HG02588 (cell line): ENCODE results near the gene HOXB8.

Experiments
- ATAC-seq: cut with Tn5 transposase; IDR thresholded peaks from one replicate; pipeline ENCODE4 v1.9.1; 2021; ENCODE audit warnings: mild to moderate bottlenecking, moderate library complexity; ENCODE audit not compliant: unreplicated experiment

The HOXB8 gene

DNA sequence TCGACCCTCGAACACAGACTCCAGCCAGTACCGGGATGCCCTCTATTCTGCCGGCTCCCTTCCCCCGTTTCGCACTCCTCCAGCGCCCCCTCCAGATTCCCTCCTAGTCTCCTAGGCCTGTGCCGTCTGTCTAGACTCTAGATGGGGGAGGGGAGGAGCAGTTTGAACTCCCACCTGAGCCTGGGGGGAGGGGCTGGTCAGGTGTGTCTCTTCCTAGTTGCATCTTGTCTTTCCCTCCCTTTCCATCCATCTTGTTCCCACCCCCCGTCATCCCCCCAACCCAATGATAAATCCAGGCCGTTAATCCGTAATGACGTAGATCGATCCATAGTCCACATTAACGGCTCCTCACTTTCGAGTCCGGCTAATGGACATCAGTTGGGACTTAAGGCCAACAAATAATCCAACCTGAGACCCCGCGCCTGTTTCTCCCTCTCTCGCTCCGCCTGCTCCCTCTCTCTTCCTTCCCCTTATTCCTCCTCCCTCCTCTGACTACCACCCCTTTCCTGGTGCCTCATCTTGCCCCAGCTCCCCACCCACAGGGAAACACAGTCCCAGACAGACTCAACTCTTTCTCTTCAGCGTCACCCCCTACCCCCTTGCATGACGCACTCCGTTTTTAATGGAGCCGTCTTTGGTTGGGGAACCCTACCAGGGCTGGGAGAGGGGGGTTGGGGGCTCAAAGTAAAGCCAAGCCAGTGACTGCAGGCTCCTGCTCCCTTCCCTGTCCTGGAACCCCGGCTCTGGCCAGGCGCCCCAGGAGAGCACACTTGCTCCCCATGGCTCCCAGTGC is 18.2 kb downstream of the HOXB8 start:
- no peak for ATAC-seq

DNA sequence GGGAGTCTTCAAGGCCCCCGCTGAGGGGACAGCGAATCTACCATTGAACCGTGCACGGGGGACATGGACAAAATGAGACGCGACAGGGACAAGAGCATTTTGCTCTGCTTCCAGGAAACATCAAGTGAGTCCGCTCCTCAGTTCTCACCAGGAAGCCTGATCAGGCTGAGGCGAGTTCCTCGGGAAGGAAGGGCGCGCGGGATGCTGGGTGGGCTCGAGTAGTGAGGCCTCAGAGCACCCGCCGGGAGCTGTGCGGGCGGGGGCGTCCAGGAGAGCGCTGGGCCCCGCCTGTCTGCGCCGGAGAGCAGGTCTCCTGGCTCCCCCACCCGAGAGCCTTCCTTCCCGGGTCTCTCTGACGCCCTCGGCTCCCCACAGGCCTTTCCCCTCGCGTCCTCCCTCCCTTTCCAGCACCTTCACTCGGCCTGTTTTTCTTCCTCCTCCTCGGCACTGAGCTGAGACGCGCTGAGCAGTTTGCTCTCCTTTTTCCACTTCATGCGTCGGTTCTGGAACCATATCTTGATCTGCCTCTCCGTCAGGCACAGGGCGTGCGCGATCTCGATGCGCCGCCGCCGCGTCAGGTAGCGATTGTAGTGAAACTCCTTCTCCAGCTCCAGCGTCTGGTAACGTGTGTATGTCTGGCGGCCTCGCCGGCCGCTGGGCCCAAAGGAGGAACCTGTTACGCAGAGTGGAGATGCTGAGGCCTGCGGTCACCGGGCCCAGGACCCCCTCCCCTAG is 18.9 kb downstream of the HOXB8 start:
- ATAC-seq = no peak

DNA sequence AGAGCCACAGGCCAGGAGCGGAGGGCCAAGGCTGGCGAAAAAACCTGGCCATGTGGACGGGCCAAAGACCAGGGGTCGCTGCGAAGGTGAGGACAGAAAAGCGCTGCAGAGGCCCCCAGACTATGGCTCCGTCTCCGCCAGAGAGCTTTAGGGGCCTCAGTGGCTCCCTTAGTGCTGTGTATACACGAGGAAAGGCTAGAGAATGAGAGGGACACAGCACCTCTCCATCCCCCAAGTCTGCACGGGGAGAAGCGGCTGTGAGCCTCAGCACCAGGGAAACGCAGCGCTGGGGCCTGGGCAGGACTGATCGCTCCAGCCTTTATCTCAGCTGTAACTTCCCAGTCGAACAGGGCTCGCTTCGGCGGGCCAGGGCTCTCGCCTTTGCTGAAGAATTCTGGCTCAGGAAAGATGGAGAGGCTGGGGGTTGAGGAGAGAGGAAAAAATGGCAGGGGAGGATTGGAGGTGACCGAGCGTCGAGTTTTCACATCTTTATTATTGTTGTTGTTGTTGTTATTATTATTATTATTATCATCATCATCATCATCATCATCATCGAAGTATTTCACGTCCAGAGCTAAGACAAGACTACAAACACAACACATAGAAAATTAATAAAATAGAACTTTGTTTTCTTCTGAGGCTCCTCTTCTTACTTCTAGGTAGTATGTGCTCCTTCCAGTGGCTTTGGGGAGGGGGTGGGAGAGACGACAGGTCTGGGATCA is 19.7 kb downstream of the HOXB8 start:
- ATAC-seq = no peak

DNA sequence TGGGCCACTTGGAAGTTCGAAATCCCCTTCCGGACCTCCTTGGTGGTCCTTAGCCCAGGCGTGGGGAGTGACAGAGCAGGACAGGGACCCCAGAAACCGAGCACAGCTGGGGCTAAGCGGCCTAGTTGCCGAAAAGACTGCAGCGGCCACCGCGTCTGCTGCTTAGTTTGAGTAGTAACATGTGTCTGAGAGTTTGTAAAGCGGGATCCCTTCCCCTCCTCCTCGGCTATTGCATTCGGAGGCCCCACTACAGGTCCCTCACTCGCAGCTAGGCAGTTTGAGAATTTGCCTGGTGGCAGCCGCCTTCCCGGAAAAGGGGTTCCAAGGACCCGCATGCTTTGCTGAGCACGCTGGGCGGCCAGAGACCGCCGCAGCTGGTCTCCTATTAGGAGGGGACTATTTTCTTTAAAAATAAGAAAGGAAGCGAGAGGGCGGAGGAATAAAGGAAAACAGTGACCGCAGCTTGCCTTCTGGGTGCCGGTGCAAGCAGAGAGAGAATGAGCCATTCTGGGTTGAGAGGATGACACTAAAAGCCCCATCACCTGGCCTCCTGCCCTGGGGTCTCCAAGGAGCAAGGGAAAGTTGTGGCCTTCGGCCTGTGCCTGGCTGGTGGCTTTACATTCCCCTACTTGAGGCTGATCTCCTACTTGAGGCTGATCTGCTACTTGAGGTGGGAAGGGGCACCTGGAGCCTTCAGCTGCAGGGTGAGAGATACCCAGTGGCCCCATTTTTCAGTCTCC is 20.4 kb downstream of the HOXB8 start:
- ATAC-seq = no peak

DNA sequence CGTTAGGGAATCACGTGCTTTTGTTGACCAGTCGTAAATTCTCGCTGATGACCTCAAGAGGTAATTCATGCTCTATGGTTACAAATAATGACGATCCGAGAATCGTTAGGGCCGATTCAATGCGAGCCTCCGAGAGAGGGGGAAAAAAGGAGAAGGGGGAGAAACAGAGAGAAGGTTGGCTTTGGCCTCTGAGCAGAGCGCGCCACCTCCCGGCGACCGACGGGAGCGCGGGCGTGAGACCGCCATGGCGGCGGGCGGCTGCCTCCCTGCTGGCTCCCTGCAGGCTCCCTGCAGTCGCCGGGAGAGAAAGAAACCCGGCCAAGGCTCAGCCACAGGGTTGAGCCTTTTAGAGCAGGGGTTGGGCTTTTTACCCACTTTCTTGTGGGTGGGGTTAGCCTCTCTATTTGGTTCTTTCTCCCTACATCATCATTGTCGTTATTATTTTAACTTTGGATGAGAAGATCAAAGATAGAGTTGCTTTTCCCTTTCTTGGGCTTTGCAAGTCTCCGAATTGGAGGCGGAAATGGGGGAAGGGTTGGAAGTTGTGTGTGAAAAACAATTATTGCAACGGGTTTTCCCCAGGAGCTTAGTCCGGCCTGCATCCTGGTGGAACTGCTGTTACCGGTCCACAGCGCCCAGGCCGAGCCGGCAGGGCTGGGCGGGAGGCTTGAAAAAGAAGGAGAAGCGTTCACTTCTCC is 21.1 kb downstream of the HOXB8 start:
- no peak for ATAC-seq

DNA sequence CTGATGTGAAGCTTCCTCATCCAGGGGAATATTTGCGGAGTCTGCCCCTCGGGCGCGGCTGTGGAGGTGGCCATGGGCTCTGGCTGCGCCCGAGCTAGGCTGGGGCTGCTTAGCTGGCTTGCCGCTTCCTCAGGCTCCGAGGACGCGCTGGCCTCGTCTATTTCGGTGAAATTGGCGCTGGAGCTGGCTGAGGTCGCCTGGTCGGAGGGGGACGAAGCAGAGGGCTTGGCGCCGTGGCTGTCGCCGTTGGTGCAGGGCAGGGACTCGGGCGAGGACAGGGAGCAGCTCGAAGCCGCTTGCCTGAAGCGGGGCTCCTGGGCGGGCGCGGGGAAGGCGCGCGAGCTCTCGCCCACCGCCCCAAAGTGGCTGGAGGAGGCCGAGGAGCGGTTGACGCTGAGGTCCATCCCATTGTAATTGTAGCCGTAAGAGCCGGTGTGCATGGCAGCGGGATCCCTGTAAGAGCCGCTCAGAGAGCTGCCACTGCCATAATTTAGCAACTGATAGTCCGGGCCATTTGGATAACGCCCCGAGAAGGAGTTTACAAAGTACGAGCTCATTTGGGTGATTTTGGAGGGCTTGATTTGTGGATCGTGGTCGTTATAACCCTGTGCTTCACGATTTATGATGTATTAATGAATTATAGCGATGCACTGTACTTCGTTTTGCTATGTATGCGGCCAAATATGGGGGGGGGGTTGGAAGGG is 21.8 kb downstream of the HOXB8 start, which contains the start of gene HOXB5:
TSS of gene HOXB5 (minus strand) at position 654 of the 704 bp plus-strand sequence. CDS start at position 557, 97 bp downstream.
- ATAC-seq = no peak

DNA sequence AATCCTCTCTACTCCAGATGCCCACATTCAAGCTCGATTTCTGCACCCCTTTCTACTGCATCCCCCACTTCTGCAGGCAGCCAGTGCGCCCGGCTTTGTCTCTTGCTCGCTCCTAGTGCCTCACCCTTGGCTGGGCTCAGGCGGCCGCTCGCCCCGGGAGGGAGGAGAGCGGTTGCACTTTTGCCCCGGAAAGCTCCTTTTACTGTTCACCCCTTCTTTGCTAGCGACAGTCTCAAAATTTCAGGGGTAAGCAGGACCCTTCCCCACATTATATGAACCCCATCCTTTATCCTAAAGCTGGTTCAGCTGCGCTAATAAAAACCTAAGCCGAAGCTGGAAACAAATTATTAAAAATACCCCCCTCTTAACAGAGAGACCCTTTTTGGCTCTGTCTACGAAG is 22.5 kb downstream of the HOXB8 start:
- no peak for ATAC-seq

DNA sequence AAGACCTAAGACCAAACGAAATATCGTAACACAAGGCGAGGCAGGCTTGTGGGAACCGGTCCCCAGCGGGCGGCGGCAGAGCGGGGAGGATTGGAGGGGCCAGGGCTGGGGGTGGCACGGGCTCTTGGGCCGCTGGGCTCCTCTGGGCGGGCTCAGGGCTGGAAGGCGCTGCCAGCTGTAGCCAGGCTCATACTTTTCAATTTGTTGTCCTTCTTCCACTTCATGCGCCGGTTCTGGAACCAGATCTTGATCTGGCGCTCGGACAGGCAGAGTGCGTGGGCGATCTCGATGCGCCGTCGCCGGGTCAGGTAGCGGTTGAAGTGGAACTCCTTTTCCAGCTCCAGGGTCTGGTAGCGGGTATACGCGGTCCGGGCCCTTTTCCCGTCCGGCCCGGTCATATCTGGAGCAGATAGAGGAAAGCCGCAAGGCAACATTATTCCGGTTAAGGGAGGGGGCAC is 23.0 kb downstream of the HOXB8 start:
- no peak for ATAC-seq

DNA sequence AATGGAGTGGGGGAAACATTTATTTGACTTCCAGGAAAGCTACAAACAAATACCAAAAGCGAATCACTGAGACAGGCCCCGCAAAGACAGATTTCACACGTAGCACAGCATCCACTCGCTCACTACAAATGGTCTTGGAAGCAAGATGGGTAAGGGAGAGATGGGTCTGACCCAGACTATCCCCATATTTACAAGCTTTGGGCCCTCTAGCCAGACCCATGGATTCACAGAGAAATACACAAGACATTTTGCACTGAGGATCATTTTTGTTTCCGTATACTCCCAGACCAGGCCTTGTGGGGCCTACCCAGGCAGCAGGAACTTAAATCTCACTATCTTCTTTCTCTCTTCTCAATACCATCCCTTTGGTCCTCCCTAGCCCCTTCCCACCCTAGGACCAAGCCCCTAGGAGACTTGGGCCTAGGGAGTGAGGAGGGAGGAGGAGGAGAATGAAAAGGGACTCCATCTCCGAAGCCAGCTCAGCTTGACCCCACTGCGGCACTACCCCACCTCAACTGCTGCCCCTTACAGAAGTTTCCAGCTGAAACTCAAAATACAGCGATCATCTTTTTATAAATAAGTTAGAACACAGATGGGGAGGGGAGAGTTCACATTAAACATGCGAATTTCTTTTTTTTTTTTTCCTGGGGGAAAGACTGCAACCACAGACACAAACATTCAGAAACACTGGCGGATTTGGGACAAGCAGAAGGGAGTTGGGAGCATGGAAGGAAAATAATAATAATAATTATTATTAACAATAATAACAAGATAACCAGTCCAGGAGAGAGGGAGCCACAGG is 23.6 kb downstream of the HOXB8 start:
- ATAC-seq = no peak

DNA sequence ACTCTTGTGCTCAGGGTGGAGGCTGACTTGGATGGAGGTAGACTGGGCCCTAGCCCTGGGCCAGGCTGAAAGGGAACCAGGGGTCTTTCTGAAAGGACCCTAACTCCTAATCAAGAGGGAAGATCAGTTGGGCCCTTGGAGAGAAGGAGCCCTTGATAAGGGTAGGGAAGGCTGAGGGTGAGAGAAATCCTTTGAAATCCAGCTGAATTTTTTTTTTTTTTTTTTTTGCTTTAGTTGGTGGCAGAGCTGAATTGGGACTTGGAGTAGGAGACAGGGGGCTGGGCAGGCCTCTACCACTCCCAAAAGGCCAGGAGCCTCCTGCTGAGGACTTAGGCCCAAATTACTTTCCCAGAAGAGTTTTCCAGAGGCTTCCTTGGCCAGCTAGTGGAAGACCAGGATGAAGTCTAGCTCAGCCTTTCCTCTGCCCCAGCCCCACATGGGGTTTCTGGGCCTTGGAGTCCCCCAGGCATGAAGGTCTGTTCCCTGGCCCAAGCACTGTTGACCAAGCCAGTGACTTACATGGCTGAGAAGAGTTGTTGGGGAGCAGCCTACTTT is 24.4 kb downstream of the HOXB8 start:
- no peak for ATAC-seq

DNA sequence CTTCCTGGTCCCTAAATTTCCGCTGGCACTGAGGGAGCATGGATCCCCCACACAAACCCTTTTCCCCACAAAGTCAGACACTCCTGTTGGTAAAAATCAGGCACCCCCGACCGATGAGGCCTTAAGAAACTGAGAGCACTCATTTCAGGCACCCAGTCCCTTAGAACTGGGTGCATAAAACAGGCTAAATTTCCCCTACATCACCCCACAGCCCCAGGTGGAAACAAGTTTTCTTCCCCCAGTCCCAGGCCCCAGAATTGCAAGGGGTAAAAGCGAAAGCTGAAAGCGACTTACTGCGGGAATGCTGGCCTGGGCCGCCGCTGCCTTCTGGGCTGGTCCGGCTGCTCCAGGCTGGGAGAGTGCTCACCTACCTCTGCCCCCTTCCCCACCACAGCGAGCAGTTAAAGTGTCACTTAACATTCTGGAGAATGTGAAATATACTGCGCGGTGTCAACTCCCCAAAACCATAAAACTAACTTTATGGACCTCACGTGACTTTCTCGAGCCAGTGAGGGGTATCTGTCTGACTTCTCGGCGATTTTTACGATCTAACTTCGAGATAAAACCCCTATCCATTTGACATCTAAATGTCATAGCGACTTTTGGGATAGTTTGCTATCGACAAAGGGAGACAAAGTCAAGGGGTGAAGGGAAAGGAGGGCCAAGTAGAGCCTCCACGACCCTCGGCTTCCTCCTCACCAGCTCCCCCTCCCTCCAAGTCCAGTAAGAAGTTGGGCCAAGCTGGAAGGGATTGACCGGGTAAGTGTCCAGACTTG is 25.1 kb downstream of the HOXB8 start, which contains the start of gene HOXB3:
TSS of gene HOXB3 (minus strand) at position 411 of the 776 bp plus-strand sequence. CDS start 37,767 bp downstream, outside the sequence.
- ATAC-seq = no peak

DNA sequence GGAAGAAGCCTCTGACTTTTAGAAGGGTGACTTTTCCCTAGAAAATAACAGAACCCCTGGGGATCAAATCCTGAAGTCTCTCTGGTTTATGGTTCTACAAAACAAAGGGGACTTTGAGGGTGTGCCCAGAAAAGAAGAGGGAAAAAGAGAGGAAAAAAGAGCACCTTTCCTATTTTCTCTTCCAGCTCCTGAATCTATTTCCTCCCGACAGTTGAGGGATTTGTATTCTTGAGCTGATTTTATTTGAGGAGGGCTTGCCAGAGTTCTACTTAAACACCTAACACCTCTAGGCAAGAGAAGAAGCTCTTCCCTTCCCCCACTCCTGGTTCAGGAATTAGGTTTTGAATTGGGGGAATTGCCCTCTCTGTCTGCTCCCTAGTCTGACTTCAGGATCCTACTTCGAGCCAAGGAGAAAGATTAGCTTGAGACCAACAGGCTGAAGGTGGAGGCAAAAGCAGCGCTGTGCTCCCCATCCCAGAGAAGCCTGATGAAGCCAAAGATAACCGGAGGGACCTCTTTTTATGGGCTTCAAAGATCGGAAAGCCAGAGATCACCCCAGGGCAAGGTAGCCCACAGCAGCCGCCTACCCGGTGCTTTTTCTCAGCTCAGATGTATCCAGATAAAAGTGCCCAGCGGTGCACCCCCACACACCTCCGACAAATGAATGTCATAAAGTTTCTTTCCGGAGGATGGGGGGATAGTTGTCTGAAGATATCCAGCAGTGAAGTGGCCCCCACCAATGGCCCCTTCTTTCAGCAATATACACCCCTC is 25.8 kb downstream of the HOXB8 start:
- ATAC-seq = no peak

DNA sequence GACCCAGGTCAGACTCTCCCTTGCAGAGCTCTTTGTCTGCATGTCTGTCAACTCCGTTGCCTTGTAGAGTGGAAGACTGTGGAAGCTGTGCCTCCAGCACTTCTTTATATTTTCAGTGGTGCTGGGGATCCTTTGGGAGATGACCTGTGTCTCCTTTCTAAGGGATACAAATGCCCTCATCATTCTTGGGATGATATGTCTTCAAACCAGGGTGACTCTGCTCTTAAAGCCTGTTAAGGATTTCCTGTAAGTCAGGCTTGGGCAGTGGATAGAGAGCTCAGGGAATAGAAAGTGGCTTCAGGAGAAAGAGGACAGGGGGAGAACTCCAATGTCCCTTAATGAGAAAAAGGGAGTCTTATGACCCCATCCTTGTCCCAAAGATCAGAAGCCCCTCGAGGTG is 26.6 kb downstream of the HOXB8 start:
- no peak for ATAC-seq

DNA sequence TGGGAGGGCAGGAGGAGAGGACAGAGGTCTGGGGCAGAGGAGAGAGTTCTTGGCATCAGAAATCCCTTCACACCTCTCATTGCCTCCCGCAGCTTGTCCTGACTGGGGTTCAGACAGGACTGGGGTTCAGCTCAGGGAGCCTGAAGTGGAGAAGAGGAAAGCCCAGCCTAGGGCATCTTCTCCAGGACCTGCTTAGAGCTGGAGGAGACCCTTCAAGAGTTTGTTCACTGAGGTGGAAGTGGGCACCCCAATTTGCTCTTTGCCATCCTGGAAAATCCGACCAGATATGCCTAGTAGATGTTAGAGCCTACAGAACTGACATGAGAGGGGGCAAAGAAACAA is 27.0 kb downstream of the HOXB8 start:
- ATAC-seq = no peak

DNA sequence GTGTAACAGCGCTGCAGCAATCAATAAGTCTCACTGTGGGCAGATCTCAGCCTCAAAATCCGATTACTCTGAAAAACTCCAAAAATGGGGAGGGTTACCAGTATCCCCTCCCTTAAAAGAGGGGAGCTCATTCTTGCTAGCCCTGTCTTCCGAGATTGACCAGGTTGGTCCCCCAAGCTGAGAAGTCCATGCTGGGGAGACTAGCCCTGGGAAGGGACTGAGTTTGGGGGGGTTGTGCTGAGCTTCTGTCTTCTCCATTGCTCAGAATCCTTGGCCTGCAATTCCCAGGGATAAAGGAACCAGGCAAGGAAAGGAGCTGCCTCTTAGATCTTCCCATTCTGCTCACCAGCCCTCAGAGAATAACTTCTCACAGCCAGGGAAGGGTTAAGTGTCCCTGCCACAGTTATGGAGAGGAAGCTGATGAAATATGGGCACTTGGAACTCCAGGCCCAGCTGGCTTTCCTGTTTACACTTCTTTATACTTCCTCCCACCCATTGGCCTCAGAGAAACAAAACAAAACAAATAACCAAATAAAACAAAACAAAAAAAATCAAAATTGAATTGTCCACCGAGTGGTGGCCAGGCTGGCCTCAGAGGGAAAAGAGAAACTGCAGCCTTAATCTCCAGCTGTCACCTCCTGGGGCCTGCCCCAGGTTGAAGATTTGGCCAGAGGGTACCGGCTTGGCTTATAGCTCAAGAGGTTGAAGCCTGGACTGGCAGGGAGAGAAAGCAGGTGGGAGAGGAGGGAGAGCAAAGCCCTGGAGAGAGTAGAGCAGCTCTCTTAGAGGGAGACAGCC is 27.6 kb downstream of the HOXB8 start:
- ATAC-seq = no peak
